Loucy (cell line): ENCODE data around the gene AVPR2.

ENCODE experiments used
- H2AFZ ChIP-seq: fragments of 200-600 bp; sonication (generic); 2 replicates; pipeline ENCODE4 v1.6.0; 2016; ENCODE audit warnings: antibody characterized with exemption, mild to moderate bottlenecking, low read length, moderate library complexity
- H3F3A ChIP-seq: fragments of 200-600 bp; 2 replicates; pipeline ENCODE4 v1.6.0; 2016; ENCODE audit warnings: antibody characterized with exemption, low read depth, mild to moderate bottlenecking
- H3K27me3 ChIP-seq: fragments of 200-600 bp; sonication (generic); 2 replicates; pipeline ENCODE4 v1.6.1; 2014; ENCODE audit warnings: low read length, mild to moderate bottlenecking; ENCODE audit not compliant: insufficient read depth, poor library complexity, severe bottlenecking
- H3K36me3 ChIP-seq: fragments of 200-600 bp; sonication (generic); 2 replicates; pipeline ENCODE4 v1.6.1; 2016; ENCODE audit warnings: low read length; ENCODE audit not compliant: insufficient read depth
- H3K4me1 ChIP-seq: fragments of 200-600 bp; sonication (generic); 2 replicates; pipeline ENCODE4 v1.5.1; 2014; ENCODE audit warnings: low read length, mild to moderate bottlenecking; ENCODE audit not compliant: insufficient read depth, poor library complexity, severe bottlenecking
- H3K4me2 ChIP-seq: fragments of 200-600 bp; sonication (generic); 2 replicates; pipeline ENCODE4 v1.6.0; 2014; ENCODE audit warnings: antibody characterized with exemption, low read length, low read depth, mild to moderate bottlenecking; ENCODE audit not compliant: poor library complexity, severe bottlenecking
- H3K4me3 ChIP-seq: fragments of 200-600 bp; sonication (generic); 2 replicates; pipeline ENCODE4 v1.5.1; 2014; ENCODE audit warnings: low read length, mild to moderate bottlenecking, mixed read lengths; ENCODE audit not compliant: poor library complexity, severe bottlenecking
- H3K79me2 ChIP-seq: fragments of 200-600 bp; sonication (generic); 2 replicates; pipeline ENCODE4 v1.6.1; 2014; ENCODE audit warnings: low read length; ENCODE audit not compliant: insufficient read depth
- H3K9ac ChIP-seq: fragments of 200-600 bp; sonication (generic); 2 replicates; pipeline ENCODE4 v1.6.0; 2014; ENCODE audit warnings: mild to moderate bottlenecking, low read depth, low read length, moderate library complexity; ENCODE audit not compliant: poor library complexity, severe bottlenecking
- H3K9me2 ChIP-seq: fragments of 200-600 bp; sonication (generic); replicated peaks from 2 replicates; pipeline ENCODE4 v1.6.1; 2016; ENCODE audit warnings: low read depth, low read length, mixed read lengths
- H3K9me3 ChIP-seq: fragments of 200-600 bp; sonication (generic); 2 replicates; pipeline ENCODE4 v1.6.1; 2014; ENCODE audit warnings: mild to moderate bottlenecking, antibody characterized with exemption, low read length, low read depth; ENCODE audit not compliant: insufficient read depth
- H4K20me1 ChIP-seq: fragments of 200-600 bp; sonication (generic); 2 replicates; pipeline ENCODE4 v1.6.0; 2014; ENCODE audit warnings: antibody characterized with exemption, low read length, mild to moderate bottlenecking; ENCODE audit not compliant: insufficient read depth, poor library complexity, severe bottlenecking
- CTCF ChIP-seq: fragments of 200-600 bp; sonication (generic); conservative IDR thresholded peaks from 2 replicates; pipeline ENCODE4 v1.5.1; 2014; ENCODE audit warnings: mild to moderate bottlenecking, antibody characterized with exemption, low read length
- EZH2phosphoT487 ChIP-seq: fragments of 200-600 bp; IDR thresholded peaks from 2 replicates; pipeline ENCODE4 v1.6.1; 2018; ENCODE audit warnings: antibody characterized with exemption, mild to moderate bottlenecking, moderate library complexity, borderline replicate concordance

Gene AVPR2

GRCh38 chrX:153921070-153921469 lies 16.6 kb downstream of the AVPR2 start:
- no peaks in the 10 kb centered on the region for H3F3A ChIP-seq
- H3K27me3 ChIP-seq: no peaks in the 10 kb centered on the region
- no peak overlapping the region for H3K4me2 ChIP-seq
- H3K9me3 ChIP-seq: no peaks in the 10 kb centered on the region
- H3K79me2 ChIP-seq: peaks cover 57% of the 10 kb centered on the region
- no peaks in the 10 kb centered on the region for H3K9me2 ChIP-seq
- peaks cover 7% of the 10 kb centered on the region; the same call in 1 of the 2 replicates for H3K36me3 ChIP-seq
- no peak overlapping the region for H2AFZ ChIP-seq
- no peak overlapping the region for H3K4me3 ChIP-seq
- H4K20me1 ChIP-seq: peaks cover 14% of the 10 kb centered on the region
- TF ChIP-seq EZH2phosphoT487: no peak
- TF ChIP-seq CTCF: no peak
- no peak overlapping the region for H3K9ac ChIP-seq
- H3K4me1 ChIP-seq: peaks cover 3% of the 10 kb centered on the region

DNA sequence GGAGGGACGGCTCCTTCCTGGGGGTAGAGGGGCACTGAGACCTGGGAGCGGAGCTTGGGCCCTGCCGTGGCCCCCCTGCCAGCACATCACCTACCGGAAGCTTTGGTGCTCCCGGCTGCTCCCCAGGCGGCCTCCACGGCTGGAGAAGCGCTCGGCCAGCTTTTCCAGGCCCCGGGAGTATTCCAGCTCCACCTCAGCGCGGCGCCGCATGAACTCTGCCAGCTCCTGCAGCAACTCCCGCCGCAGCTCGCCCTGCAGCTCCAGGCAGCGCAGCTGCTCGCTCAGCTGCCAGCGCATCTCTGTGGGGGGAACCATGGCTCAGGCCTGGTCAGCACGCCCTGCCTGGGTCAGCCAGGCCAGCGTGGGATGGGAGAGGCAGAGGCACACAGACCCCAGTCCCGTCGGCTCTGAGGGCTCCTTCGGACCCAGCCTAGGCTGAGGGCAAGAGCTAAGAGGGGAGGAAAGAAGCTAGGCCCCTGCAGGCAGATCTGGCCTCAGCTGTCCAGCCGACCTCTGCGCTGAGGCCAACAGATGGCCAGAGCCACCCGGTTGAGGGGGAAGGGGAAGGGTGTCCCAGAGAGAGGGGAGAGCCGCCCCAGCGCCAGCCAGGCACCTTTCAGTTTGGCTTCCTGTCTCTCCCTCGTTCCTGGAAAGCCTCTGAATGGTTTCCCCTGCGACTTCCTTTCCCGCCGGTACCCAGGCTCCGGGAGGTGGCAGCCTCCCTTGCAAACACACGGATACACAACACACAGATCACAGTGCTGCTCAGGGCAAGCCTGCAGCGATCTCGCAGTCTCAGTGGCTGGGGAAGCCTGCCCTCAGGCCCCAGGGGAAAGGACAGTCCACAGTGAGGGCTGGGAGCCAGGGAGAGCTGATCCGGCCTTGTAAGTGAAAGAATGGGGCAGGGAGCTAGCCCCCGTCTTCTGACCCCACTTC lies 17.3 kb downstream of the AVPR2 start:
- no peak overlapping the region for H2AFZ ChIP-seq

More for the DNA sequence above, 17.3 kb downstream of the AVPR2 start:
- peak overlapping the region; percentile 84 for H3K4me2 ChIP-seq
- peaks cover 3% of the 10 kb centered on the region for H3K4me1 ChIP-seq
- TF ChIP-seq EZH2phosphoT487 (no peak), CTCF (no peak)
- H3K9me3 ChIP-seq: no peaks in the 10 kb centered on the region
- H3F3A ChIP-seq: 0 out of 2 replicates have a peak, but pooled peaks cover 3% of the 10 kb centered on the region
- H3K4me3 ChIP-seq: peak overlapping the region; percentile 98
- H3K9ac ChIP-seq: peak overlapping the region; percentile 100
- H3K79me2 ChIP-seq: peaks cover 57% of the 10 kb centered on the region
- H3K27me3 ChIP-seq: no peaks in the 10 kb centered on the region
- H4K20me1 ChIP-seq: peaks cover 14% of the 10 kb centered on the region
- H3K36me3 ChIP-seq: peaks cover 7% of the 10 kb centered on the region; the same call in 1 of the 2 replicates
- no peaks in the 10 kb centered on the region for H3K9me2 ChIP-seq
